Measurements from ENCODE around the gene UBR1.
"Not testable (repeated sequence)": the region's sequence is repeated elsewhere in the genome, so short reads cannot be mapped to it uniquely, and the experiment has no call there.

UBR1 gene

DNA sequence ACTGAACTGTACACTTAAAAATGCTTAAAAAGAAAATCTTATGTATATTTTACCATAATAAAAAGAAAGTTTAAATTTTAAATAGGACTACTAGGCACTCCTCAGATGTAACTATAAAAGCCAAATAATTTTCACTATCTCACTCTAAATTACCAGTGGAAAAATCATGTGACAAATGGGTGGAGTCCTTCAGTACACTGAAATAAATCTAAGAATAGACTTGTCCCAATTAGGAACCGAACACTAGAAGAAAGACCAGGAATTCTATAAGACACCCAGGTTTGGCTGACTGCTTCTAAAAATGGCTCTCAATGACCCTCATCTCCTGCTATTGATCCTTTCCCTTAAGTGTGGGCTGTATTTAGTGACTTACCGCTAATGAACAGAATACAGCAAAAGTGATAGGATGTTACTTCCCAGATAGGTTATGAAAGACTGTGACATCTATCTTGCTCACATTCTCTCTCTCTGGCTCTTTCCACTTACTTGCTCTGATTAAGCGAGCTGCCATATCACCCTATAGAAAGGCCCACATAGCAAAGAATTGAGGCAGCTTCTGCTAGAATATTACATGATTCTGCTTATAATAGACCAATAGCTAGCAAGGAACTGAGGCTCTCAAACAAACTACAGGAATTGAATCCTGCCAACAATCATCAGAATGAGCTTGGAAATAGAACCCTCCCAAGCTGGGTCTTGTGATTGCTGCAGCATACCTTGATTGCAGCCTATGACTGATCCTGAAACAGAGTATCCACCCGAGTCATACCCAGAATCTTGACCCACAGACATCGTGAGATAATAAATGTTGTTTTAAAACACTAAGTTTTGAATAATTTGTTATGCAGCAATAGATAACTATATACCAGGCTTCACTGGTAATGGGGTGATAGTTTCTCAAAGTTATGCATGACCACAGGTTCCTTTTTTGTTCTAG lies 202.2 kb downstream of the UBR1 start:
- no peak for DNase-seq

DNA sequence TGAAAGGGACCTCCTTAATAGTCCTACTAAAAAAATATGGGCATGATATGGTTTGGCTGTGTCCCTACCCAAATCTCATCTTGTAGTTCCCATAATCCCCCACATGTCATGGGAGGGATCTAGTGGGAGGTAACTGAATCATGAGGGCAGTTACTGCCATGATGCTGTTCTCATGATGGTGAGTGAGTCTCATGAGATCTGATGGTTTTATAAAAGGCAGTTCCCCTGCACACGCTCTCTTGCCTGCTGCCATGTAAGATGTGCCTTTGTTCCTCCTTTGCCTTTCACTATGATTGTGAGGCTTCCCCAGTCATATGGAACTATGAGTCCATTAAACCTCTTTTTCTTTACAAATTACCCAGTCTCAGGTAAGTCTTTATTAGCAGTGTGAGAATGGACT lies 211.9 kb downstream of the UBR1 start:
- DNase-seq, result not testable (repeated sequence)

Data from NCI-H510A treated with DMSO at 0.1 percent for 48 hours (cell line).